NCI-H526 treated with DMSO at 0.1 percent for 48 hours (cell line): ENCODE data around the gene NUDT5.
"Not testable (repeated sequence)": the region's sequence is repeated elsewhere in the genome, so short reads cannot be mapped to it uniquely, and the experiment has no call there.

Source experiments
- DNase-seq: peaks from one replicate; lab custom pipeline; 2025; lab: John Stamatoyannopoulos, UW

Gene NUDT5

DNA sequence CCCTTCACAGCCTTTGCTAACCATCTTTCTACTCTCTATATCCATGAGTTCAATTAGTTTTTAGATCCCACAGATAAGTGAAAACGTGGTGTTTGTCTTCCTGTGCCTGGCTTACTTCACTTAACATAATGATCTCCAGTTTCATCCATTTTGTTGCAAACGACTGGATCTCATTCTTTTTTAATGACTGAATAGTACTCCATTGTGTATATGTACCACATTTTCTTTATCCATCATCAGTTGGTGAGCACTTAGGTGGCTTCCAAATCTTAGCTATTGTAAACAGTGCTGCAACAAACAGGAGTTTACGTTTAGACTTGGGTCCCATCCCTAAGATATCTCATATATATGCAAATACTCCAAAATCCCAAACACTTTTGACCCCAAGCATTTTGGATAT lies 9.4 kb upstream of the NUDT5 start:
- DNase-seq: no peak

- no peak for DNase-seq
Measured at GRCh38 chr10:12202226-12202625, 6.5 kb upstream of the NUDT5 start.

DNA sequence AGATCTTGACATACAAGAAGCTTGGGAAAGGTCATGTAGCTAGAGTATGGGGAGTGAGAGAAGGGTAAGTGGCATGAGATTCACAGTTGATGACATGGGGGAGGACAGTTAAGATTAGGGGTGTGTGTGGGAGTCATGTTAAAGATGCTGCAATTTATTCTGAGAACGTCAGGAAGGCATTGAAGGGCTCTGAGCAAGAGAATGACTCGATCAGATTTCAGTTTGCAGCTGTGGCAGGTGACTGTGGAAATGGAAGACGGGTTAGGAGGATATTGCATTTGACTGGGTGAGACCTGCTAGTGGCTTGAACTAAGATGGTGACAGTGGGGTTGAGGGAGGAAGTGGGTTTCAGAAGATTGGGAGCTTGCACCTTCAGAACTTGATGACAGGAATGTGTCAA lies 5.9 kb upstream of the NUDT5 start:
- DNase-seq: no peak

GRCh38 chr10:12200850-12201249 lies 5.2 kb upstream of the NUDT5 start:
- DNase-seq: no peak

GRCh38 chr10:12198156-12198555 lies 2.5 kb upstream of the NUDT5 start:
- DNase-seq: no peak

GRCh38 chr10:12196531-12197211 lies 980 bp upstream of the NUDT5 start:
- no peak for DNase-seq

DNA sequence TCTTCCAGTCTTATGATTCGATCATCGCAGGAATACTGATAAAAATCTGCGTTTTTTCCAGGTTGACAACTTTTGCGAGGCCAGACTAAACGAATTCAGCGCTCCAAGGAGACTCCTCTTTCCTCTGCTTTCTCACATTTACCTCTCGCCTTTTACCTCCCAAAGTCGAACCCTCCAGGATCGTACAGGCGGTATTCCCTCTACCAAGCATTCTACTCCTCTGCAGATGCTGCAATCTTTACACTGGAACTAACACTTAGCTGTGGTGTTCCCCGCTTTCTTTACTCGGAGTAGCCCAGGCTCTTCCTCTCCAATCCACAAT lies 449 bp downstream of the NUDT5 start:
- DNase-seq: no peak

DNA sequence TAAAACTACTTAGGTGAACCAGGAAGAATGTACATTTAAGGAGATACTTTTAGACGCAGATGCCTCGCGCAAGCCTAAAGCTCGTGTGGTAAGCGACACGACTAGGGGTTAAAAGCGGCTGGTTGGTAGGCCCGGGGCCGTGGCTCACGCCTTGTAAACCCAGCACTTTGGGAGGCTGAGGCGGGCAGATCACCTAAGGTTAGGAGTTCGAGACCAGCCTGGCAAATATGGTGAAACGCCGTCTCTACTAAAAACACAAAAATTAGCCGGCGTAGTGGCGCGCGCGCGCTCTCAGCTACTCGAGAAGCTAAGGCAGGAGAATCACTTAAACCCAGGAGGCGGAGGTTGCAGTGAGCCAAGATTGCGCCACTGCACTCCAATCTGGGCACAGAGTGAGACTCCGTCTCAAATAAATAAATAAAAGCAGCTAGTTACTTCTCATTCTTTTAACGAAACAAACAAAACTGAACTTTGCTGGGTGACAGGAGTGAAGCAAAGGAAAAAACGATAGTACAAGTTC lies 879 bp downstream of the NUDT5 start:
- no peak for DNase-seq

DNA sequence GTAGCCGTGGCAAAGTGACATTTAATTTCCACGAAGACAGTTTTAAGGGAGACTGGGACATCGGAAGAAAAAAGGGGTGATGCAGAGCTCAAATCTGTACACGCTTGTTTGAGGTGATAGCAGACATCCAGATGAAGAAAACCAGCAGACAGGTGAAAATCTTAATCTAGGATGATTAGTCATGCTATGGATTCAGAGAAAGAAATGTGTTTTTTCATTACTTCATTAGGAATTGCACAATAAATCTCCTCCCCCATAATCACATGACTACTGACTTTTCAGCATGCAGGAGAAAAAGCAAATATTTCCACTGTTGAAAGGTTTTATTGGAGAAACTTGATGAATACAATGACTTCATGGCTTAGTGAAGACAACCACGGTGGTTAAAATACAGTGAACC lies 2.5 kb downstream of the NUDT5 start:
- DNase-seq: no peak

DNA sequence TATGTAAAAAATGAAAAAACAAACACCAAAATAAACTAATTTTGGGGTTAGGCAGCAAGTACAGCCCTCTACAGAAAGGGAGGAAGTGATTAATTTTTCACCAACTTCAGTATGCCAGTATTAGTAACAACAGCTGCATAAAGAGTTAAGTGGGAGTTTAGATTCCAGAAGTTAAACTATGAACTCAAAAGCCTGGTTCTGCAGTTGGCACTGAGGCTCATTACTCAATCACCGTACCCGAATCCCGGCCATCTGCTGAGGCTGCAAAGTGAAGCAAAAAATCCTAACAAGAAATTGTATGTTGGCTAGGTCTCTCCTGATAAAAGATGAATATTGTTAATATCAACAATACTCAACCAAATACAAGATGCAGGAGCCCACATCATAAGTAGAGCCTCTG lies 4.0 kb downstream of the NUDT5 start:
- no peak for DNase-seq

DNA sequence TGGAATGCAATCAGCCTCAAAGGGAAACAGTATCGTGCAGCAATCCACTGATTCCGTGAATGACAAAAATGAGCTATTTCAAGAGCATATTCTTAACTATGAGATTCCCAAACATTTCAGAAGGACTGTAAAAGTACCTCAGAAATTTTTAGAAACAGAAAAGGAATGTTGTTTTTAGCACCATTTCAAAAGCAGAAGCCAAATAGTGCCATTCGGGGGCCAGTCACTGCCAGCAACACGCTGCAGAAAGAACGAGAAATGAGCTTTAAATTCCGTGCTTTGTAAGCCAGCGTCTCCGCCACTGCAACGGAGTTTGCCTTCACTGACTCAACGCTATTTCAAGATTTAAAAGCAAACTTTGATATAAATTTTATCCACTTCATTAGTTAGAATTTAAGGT lies 6.3 kb downstream of the NUDT5 start:
- no peak for DNase-seq

- DNase-seq: no peak
Measured at GRCh38 chr10:12188656-12189055, 7.0 kb downstream of the NUDT5 start.

DNA sequence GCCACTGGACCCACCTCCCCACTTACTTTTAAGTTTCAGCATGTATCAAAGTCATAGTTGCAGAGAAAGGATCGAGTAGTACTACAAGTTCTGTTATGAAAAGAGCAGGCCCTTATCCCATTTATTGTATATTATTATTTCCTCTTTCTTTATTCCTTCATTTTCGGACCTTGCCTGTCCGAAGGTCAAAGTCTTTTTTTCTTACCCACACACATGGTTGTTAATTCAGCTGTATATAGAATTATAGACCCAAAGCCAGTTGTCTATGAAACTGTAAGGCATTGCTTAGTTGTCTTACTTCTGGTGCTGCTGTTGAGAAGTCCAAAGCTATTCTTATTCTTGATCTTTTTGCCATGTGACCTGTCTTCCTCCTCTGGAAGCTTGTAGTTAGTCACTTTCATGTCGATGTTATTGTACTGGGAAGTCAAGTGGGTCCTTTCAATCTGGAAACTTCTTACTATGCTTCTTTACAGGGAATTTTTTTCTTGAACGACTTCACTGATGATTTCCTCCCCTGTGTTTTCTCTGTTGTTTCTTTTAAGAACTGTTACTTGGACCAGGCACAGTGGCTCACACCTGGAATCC lies 8.3 kb downstream of the NUDT5 start:
- no peak for DNase-seq

- DNase-seq: no peak
Measured at GRCh38 chr10:12186323-12186722, 9.4 kb downstream of the NUDT5 start.

DNA sequence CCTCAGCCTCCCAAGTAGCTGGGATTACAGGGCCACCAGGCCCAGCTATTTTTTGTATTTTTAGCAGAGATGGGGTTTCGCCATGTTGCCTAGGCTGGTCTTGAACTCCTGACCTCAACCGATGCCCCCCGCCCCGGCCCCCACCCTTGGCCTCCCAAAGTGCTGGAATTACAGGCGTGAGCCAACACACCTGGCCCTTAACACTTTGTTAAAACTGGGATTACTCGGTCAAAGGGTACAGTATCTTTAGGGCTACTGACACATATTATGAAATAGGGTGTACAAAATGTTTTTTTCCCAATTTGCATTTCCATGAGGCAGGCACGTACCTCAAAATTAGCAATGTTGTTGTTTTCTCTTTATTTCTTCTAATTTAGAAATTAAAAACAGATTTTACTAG lies 11.5 kb downstream of the NUDT5 start:
- DNase-seq: no peak

GRCh38 chr10:12181065-12181775 lies 14.5 kb downstream of the NUDT5 start:
- DNase-seq: no peak

GRCh38 chr10:12180221-12180974 lies 15.3 kb downstream of the NUDT5 start:
- DNase-seq: no peak

DNA sequence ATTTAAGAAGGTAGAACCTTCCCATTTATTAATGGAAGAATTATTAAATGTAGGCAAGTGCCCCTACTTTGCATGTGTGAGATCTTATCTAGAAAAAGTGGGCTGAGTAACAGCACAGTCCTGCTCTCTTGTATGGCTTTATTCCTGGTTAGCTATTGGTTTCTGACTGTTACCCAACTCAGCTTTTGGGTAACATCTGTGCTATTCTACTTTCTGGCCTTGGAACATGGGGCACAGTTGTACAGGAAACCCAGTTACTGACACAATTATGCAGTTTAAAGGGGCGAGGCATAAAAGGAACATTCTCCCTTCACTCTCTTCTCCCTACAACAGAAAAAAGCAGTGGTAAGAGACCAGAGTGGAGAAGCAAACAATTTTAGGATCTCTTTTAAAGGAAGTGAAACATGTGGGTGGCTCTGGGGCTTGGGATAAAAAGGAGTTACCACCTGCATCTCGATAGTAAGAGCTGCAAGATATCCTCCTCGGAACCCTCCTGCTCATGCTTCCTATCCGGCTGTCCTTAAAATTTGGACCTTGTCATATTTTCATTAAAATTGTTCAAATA lies 16.0 kb downstream of the NUDT5 start:
- no peak for DNase-seq

- no peak for DNase-seq
Measured at GRCh38 chr10:12177642-12178041, 18.0 kb downstream of the NUDT5 start.

- DNase-seq: not testable (repeated sequence)
Measured at GRCh38 chr10:12171512-12171911, 24.2 kb downstream of the NUDT5 start.

GRCh38 chr10:12165999-12166775 lies 29.5 kb downstream of the NUDT5 start:
- DNase-seq: no peak

DNA sequence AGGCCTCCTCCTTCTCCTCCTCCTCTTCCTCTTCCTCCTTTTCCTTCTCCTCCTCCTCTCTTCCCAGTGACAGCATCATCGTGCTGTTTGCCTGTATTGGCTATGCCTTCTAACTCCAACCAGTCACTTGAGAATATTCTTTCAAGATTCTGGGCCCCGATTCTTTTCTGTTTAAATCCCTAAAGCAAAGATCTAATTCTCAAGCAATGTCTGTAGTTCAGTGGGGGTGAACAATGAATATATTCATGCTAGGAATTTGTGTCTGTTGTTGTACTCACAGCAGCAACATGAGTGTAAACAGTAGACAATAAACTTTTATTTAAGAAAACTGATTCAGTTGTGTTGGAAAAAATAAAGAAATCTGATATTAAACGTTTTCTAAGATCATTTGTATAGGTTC lies 30.7 kb downstream of the NUDT5 start:
- DNase-seq: no peak
